Osteoblast (primary cell): ENCODE results near the gene CD151. TPM values are rescaled to one million over a fixed set of nuclear protein-coding genes. Genes with fewer than 3 reads are reported as not detected.

ENCODE experiments used
- DNase-seq: peaks from one replicate; pipeline ENCODE4 v3.0.0; 2011; ENCODE audit warnings: low spot score, mixed read lengths; ENCODE audit not compliant: insufficient read length; ENCODE audit errors: missing footprints
- H2AFZ ChIP-seq: 2 replicates; pipeline ENCODE4 v1.6.0; 2011; ENCODE audit warnings: mild to moderate bottlenecking, low read length
- H3K27ac ChIP-seq: 2 replicates; pipeline ENCODE4 v1.5.1; 2011; ENCODE audit warnings: mild to moderate bottlenecking, low read depth, low read length, moderate library complexity
- H3K27me3 ChIP-seq: 2 replicates; pipeline ENCODE4 v1.6.0; 2012; ENCODE audit warnings: mild to moderate bottlenecking, control low read depth, inconsistent platforms, low read length, moderate library complexity; ENCODE audit not compliant: insufficient read depth
- H3K36me3 ChIP-seq: 2 replicates; pipeline ENCODE4 v1.5.1; 2011; ENCODE audit warnings: mild to moderate bottlenecking, low read length, control low read depth, moderate library complexity; ENCODE audit not compliant: insufficient read depth
- H3K4me1 ChIP-seq: 2 replicates; pipeline ENCODE4 v1.5.1; 2011; ENCODE audit warnings: mild to moderate bottlenecking, low read length, control low read depth, moderate library complexity; ENCODE audit not compliant: insufficient read depth
- H3K4me2 ChIP-seq: 2 replicates; pipeline ENCODE4 v1.6.0; 2011; ENCODE audit warnings: mild to moderate bottlenecking, low read length; ENCODE audit not compliant: insufficient read depth
- H3K4me3 ChIP-seq: fragments of 200-600 bp; sonication (generic); 3 replicates; pipeline ENCODE4 v1.5.1; 2012; ENCODE audit warnings: mild to moderate bottlenecking, low read length, inconsistent platforms; ENCODE audit not compliant: insufficient read depth
- H3K79me2 ChIP-seq: 2 replicates; pipeline ENCODE4 v1.6.0; 2012; ENCODE audit warnings: mild to moderate bottlenecking, low read length, control low read depth, inconsistent platforms; ENCODE audit not compliant: insufficient read depth
- H3K9me3 ChIP-seq: 2 replicates; pipeline ENCODE4 v1.5.1; 2011; ENCODE audit warnings: low read depth, low read length, control low read depth
- H4K20me1 ChIP-seq: 2 replicates; pipeline ENCODE4 v1.6.0; 2012; ENCODE audit warnings: mild to moderate bottlenecking, low read length, control low read depth; ENCODE audit not compliant: insufficient read depth
- total RNA-seq: library from RNA; depleted of rRNA; stranded (reverse); fragments of >200 nt; gene quantifications from 2 replicates; pipeline ENCODE4 v1.2.3, GENCODE V29; 2012
- TF ChIP-seq, protein P1 (sequence below): IDR thresholded peaks from 2 replicates; pipeline ENCODE4 v1.5.1; 2011; ENCODE audit warnings: mild to moderate bottlenecking, low read depth, low read length, moderate library complexity; ENCODE audit errors: extremely low read depth

Gene CD151
- total RNA-seq, 1 donor, result 416 TPM

DNA sequence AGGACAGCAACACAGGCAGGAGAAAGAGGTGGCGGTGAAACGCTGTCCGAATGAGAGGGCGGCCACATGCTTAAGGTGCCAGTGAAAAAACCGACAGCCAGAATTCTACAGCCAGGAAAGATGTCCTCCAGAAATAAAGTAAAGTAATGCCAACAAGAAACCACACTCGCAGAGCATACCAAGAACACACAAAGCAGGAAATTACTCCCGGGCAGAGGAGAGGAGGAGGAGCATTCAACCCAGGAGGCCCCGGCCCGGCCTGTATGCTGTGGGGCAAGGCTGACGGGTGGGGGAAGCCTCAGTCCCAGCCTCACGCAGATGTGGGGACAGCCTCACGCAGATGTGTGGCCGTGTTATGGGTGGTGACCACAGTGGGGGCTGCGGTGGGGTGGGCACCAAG is 49.8 kb downstream of the CD151 start:
- TF ChIP-seq, protein P1, sequence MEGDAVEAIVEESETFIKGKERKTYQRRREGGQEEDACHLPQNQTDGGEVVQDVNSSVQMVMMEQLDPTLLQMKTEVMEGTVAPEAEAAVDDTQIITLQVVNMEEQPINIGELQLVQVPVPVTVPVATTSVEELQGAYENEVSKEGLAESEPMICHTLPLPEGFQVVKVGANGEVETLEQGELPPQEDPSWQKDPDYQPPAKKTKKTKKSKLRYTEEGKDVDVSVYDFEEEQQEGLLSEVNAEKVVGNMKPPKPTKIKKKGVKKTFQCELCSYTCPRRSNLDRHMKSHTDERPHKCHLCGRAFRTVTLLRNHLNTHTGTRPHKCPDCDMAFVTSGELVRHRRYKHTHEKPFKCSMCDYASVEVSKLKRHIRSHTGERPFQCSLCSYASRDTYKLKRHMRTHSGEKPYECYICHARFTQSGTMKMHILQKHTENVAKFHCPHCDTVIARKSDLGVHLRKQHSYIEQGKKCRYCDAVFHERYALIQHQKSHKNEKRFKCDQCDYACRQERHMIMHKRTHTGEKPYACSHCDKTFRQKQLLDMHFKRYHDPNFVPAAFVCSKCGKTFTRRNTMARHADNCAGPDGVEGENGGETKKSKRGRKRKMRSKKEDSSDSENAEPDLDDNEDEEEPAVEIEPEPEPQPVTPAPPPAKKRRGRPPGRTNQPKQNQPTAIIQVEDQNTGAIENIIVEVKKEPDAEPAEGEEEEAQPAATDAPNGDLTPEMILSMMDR, result no peak
- DNase-seq, result peak; percentile 93
- H3K36me3 ChIP-seq, result peaks cover 13% of the 10 kb centered on the region

GRCh38 chr11:883527-883926 is 50.8 kb downstream of the CD151 start:
- H3K4me2 ChIP-seq, result no peak overlapping the region
- H2AFZ ChIP-seq, result no peak overlapping the region
- H3K4me3 ChIP-seq, result no peak overlapping the region
- H3K36me3 ChIP-seq, result peaks cover 13% of the 10 kb centered on the region
- H3K4me1 ChIP-seq, result no peaks in the 10 kb centered on the region
- H3K79me2 ChIP-seq, result no peaks in the 10 kb centered on the region
- H3K9me3 ChIP-seq, result no peaks in the 10 kb centered on the region
- H3K27me3 ChIP-seq, result no peaks in the 10 kb centered on the region
- H3K27ac ChIP-seq, result no peak overlapping the region
- DNase-seq, result no peak
- TF ChIP-seq, protein P1, result no peak
- peaks cover 3% of the 10 kb centered on the region for H4K20me1 ChIP-seq

More for the DNA sequence above, 49.8 kb downstream of the CD151 start:
- no peak overlapping the region for H3K4me2 ChIP-seq
- no peak overlapping the region for H2AFZ ChIP-seq
- no peaks in the 10 kb centered on the region for H3K4me1 ChIP-seq
- H3K27ac ChIP-seq, result no peak overlapping the region
- no peaks in the 10 kb centered on the region for H3K27me3 ChIP-seq
- H3K79me2 ChIP-seq, result no peaks in the 10 kb centered on the region
- H4K20me1 ChIP-seq, result peaks cover 3% of the 10 kb centered on the region
- no peaks in the 10 kb centered on the region for H3K9me3 ChIP-seq
- H3K4me3 ChIP-seq, result no peak overlapping the region

GRCh38 chr11:884578-885070 is 51.9 kb downstream of the CD151 start:
- Histone ChIP-seq H3K27ac (no peak overlapping the region), H4K20me1 (peaks cover 3% of the 10 kb centered on the region), H3K27me3 (no peaks in the 10 kb centered on the region), H3K4me1 (no peaks in the 10 kb centered on the region), H3K9me3 (no peaks in the 10 kb centered on the region), H3K4me3 (no peak overlapping the region), H3K36me3 (peaks cover 13% of the 10 kb centered on the region), H3K4me2 (no peak overlapping the region), H2AFZ (no peak overlapping the region), H3K79me2 (no peaks in the 10 kb centered on the region)
- no peak for DNase-seq
- TF ChIP-seq, protein P1, result no peak

- H4K20me1 ChIP-seq, result peaks cover 2% of the 10 kb centered on the region
- H3K79me2 ChIP-seq, result no peaks in the 10 kb centered on the region
- no peaks in the 10 kb centered on the region for H3K27me3 ChIP-seq
- H3K4me1 ChIP-seq, result no peaks in the 10 kb centered on the region
- H3K27ac ChIP-seq, result no peak overlapping the region
- H3K9me3 ChIP-seq, result no peaks in the 10 kb centered on the region
- H2AFZ ChIP-seq, result no peak overlapping the region
- no peak overlapping the region for H3K4me3 ChIP-seq
- TF ChIP-seq, protein P1, result no peak
- no peak for DNase-seq
- no peak overlapping the region for H3K4me2 ChIP-seq
- H3K36me3 ChIP-seq, result peaks cover 6% of the 10 kb centered on the region
Measured at GRCh38 chr11:886568-886967, 53.8 kb downstream of the CD151 start.
